Activated CD4-positive, alpha-beta T cell treated with anti-CD3 and anti-CD28 coated beads, Interleukin-2, amount 50 U/mL, for 1 hour (primary cell): ENCODE measurements around the gene TLR5.
A peak's percentile ranks its signal among the peaks of the same experiment; 100 is the strongest.

Experiments used
- DNase-seq: peaks from one replicate; pipeline ENCODE4 v3.0.0-alpha.2; 2020

TLR5 gene

GRCh38 chr1:223147873-223148272 lies 4.8 kb upstream of the TLR5 start:
- no peak for DNase-seq

GRCh38 chr1:223147409-223147808 lies 4.4 kb upstream of the TLR5 start:
- no peak for DNase-seq

GRCh38 chr1:223146745-223147144 lies 3.7 kb upstream of the TLR5 start:
- no peak for DNase-seq

DNA sequence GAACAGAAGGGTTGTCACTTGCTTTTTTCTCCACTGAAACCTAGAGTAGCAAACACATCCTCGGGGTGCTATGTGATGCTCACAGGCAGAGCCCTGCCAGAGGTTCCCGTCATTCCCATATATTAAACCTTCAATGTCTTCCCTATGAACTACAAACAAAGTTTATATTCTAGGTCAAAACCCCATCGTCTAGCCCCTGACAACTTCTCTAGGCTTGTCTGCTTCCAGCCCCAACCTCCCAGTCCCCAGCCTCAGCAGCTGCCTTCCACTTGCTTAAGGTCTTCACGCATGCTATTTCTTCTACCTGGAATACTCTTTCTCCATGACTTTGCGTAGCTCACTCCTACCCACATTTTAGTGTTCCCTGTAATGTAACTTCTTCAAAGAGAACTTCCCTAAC lies 1.9 kb upstream of the TLR5 start:
- DNase-seq: no peak

GRCh38 chr1:223144431-223144830 lies 1.4 kb upstream of the TLR5 start:
- no peak for DNase-seq

DNA sequence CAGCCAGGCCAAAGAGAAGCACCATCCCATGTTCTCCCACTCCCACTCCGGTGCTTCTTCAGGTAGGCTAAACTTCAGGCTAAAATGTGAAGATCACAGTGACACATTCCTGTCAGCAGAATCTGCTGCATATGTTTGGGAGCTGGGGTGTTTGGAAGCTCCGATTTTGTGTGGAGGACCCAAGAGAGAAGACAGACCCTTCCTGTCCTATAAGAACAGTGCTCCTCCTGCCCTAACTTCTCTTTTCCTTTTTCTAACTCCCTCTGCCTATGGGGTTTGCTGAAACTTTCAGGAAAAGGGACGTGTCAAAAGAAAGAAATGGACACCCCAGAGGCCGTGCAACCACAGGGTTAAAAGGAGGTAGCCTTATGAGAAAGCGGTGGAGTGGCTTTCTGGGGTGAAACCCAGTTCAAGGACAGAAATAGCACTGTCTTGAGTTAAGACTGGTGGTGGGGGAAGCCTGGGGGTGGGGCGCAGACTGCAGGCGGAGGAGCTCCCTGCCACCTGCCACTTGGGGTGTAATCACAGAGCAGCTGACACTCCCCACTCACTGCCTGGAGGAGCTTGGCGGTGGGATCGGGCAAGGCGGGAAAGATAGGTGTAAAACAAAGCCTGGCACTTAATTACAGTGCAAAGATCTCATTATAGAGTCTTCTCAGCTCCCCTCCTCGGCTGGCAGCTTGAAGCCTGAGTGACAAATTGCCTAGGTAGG lies 645 bp upstream of the TLR5 start:
- peak; percentile 51 for DNase-seq

DNA sequence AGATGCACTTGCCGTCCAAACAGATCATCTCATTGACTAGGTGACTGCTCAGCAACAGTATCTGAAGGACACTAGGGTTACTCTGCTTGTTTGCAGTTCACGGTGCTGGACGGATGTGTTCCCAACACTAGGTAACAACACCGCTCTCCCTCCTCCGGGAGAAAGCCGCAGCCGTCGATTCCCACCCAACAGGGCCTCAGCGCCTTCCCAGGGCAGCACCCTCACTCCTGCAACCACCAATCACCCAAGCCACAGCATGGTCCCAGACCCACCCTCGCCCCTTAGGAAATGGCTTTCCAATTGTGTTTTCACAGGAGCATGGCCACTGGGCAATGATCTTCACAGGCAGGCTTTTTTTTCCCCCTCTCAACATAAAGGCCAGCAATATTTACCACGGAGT lies 779 bp downstream of the TLR5 start:
- no peak for DNase-seq

- no peak for DNase-seq
Measured at GRCh38 chr1:223140611-223141405, 2.2 kb downstream of the TLR5 start.

DNA sequence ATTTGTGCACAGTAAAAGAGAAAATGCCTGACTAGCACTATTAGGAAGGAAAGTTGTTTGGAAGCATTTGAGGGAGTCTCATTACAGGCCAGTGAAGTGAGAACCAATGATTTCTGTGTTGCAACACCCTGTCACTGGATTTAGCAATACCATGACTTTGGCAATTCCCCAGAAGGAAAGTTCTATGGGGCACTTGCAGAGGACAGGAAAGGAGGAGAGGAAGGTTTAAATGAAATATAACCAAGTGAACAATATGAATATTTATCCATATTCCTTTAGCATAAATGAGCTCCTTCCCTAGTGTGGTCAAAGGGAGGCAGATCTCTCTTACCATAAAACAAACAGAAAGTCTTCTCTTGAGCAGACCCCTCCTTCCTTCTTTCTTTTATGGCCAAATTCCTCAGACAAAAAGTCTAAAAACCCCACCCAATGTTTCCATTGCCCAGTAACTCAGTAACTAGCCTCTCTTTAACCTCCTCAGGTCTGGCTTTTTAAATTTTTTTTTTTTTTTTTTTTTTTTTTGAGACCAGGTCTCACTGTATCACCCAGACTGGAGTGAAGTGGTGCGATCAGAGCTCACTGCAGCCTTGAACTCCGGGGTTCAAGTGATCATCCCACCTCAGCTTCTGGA lies 5.5 kb downstream of the TLR5 start:
- DNase-seq: no peak

- DNase-seq: peak; percentile 8
Measured at GRCh38 chr1:223136086-223136485, 7.0 kb downstream of the TLR5 start.

DNA sequence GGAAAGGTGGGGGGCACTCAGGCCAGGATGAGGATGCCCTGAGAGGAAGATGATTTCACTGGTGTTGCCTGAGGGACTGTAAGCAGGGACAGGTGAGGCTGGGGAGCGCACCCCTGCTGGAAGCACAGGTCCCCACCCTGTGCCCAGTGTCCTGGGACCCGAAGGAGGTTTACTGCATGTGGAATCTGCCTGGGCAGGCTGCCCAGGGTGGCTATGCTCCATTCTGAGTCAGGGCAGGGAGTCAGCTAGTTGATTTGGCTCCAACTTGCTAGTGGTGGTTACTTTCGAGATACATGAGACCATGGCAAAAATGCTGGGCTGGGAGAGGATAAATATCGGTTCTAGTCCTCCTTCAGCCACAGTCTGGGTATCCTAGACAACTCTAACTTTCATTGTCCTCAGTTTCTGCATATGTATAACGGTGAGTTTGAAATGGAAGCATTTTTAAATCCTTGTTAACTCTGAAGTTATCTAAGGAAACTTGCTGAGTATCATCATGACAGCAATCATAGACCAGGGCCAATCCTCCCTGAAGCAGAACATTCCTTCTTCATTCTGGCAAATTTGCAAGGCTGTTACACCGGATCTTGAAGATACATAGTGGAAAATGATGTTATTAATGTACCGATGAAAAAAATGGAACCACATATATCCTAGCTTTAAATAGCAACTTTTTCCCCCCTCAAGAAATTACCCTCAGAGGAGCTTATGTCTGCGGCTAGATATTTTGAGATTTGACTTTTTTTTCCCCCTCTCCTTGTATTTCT lies 7.7 kb downstream of the TLR5 start:
- DNase-seq: no peak

- DNase-seq: peak; percentile 76
Measured at GRCh38 chr1:223133824-223134435, 9.1 kb downstream of the TLR5 start.

- no peak for DNase-seq
Measured at GRCh38 chr1:223133306-223133823, 9.7 kb downstream of the TLR5 start.

DNA sequence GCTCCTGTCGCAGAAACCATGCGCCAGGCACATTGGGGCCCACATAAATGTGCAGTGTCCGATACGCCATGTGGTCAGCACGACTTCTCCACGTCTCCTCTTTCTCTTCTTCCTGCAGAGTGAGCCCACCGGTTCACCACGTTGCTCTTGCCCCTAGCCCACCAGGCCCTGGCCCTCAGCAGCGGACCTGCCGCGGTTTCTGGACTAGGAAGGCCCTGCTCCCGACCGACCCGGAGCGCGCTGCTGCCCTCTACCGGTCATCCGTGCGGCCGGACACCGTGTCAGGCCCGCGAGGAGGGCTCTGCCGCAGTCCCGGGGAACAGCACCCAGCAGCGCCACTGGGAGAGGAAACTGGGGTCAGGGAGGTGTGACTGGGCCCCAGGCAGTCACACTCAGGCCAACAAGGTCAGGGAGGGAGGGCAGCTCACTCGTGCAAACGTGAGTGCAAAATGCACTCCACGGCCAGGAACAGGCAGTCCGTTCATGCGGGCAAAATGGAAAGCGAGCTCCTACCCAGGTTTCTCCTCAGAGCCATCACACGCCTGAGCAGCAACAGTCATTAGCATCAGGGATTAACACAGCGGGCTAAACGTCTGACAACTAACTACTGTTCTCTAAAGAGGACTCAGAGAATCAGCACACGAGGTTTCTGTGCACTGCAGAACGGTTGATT lies 13.7 kb downstream of the TLR5 start:
- peak; percentile 60 for DNase-seq

- no peak for DNase-seq
Measured at GRCh38 chr1:223126741-223127140, 16.3 kb downstream of the TLR5 start.

DNA sequence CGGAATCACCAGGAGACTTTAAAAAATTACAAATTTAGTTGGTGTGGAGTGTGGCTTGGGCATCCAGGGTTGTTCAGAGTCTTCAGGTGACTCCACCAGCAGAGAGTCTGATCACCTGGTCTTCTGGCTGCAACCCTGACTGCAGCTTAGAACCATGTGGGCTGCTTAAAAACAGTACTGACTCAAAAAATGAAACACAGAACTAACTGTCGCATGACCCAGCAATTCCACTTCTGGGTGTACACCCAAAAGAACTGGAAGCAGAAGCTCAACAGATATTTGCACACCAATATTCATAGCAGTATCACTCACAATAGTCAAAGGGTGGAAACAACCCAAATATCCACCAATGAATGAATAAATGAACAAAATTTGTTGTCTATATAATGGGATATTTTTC lies 17.3 kb downstream of the TLR5 start:
- DNase-seq: no peak

GRCh38 chr1:223123011-223123610 lies 19.9 kb downstream of the TLR5 start:
- no peak for DNase-seq

DNA sequence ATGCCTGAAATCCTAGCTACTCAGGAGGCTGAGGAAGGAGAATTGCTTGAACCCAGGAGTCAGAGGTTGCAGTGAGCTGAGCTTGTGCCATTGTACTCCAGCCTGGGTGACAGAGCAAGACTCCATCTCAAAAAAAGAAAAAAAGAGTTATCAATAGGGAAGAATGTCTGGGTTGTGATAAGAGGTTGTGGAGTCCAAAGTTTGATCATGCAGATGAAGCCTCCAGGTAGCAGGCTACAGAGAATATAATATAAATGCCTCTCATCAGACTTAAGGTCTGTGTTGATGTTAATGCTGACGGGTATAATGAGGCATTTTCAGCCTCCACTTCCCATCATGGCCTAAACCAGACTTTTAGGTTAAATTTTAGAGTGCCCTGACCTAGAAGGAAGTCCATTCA lies 24.6 kb downstream of the TLR5 start:
- no peak for DNase-seq

DNA sequence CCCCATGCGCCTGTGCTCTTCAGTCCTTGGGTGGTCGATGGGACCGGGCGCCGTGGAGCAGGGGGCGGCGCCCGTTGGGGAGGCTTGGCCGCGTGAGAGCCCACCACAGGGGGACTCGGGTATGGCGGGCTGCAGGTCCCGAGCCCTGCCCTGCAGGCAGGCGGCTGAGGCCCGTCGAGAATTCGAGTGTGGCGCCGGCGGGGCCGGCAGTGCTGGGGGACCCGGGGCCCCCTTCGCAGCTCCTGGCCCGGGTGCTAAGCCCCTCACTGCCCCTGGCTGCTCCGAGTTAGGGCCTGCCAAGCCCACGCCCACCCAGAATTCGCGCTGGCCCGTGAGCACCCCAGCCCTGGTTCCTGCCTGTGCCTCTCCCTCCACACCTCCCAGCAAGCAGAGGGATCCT lies 26.1 kb downstream of the TLR5 start:
- DNase-seq: no peak

DNA sequence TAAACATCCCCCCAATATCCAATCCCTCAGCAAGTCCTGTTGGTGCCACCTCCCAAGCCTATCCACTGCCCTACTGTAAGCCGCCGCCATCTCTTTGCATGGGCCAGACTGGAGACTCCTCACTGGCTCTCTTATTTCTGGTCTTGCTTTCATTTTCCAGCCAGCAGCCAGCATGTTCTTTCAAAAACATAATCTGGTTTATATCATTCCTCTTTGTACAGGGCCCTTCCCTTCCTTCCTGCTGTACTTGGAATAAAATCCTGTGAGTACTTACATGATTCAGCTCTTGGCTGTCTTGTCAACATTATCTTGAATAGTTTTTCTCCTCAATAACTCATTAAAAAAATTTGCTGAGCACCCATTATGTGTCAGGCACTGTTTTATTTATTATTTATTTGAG lies 28.2 kb downstream of the TLR5 start:
- no peak for DNase-seq

GRCh38 chr1:223110952-223111351 lies 32.1 kb downstream of the TLR5 start:
- no peak for DNase-seq
